A172 (cell line): ENCODE data around the gene SLC25A10. TPM values are rescaled to one million over a fixed set of nuclear protein-coding genes. Genes with fewer than 3 reads are reported as not detected.

Experiments used
- DNase-seq: peaks from one replicate; pipeline ENCODE4 v3.0.0-alpha.2; 2015; ENCODE audit warnings: low spot score
- total RNA-seq: library from RNA; depleted of rRNA; stranded (reverse); fragments of >200 nt; shearing (Covaris generic); gene quantifications from 2 replicates; pipeline ENCODE4 v1.2.3, GENCODE V29; 2014

SLC25A10 gene
- total RNA-seq, 1 experiment from 2014 or later, result 81.5 TPM

GRCh38 chr17:81705518-81706231, 6.4 kb upstream of the SLC25A10 start:
- no peak for DNase-seq

- DNase-seq, result no peak
These were observed 5.9 kb upstream of the SLC25A10 start for GRCh38 chr17:81706232-81706611.

- no peak for DNase-seq
These were observed 5.1 kb upstream of the SLC25A10 start for GRCh38 chr17:81706757-81707624.

- DNase-seq, result no peak
These were observed 4.1 kb upstream of the SLC25A10 start for GRCh38 chr17:81707725-81708646.

GRCh38 chr17:81708739-81709185, 3.3 kb upstream of the SLC25A10 start:
- DNase-seq, result no peak

GRCh38 chr17:81710514-81711308, 1.4 kb upstream of the SLC25A10 start:
- no peak for DNase-seq

- no peak for DNase-seq
These were observed 452 bp downstream of the SLC25A10 start for GRCh38 chr17:81712468-81713003.

- no peak for DNase-seq
These were observed 996 bp downstream of the SLC25A10 start for GRCh38 chr17:81713004-81713555.

- DNase-seq, result no peak
These were observed 1.7 kb downstream of the SLC25A10 start for GRCh38 chr17:81713556-81714411.

- DNase-seq, result no peak
These were observed 2.5 kb downstream of the SLC25A10 start for GRCh38 chr17:81714412-81715106.

- DNase-seq, result no peak
These were observed 3.2 kb downstream of the SLC25A10 start for GRCh38 chr17:81715107-81715871.

GRCh38 chr17:81715872-81716673, 4.0 kb downstream of the SLC25A10 start:
- no peak for DNase-seq

- no peak for DNase-seq
These were observed 4.6 kb downstream of the SLC25A10 start for GRCh38 chr17:81716674-81716996.

GRCh38 chr17:81717049-81717765, 5.1 kb downstream of the SLC25A10 start:
- no peak for DNase-seq

- DNase-seq, result no peak
These were observed 5.6 kb downstream of the SLC25A10 start for GRCh38 chr17:81717766-81718089.

GRCh38 chr17:81719410-81720266, 7.6 kb downstream of the SLC25A10 start:
- no peak for DNase-seq
